WTC11 (cell line): ENCODE data around the gene NSMF. TPM values are rescaled to one million over a fixed set of nuclear protein-coding genes. Genes with fewer than 3 reads are reported as not detected.

Source experiments
- ATAC-seq: fragments of 200-7000 bp; cut with Tn5 transposase; 2 replicates; pipeline ENCODE4 v1.10.0; 2021; ENCODE audit warnings: mild to moderate bottlenecking, moderate library complexity
- CTCF ChIA-PET: fragments of 300-600 bp; sonication (Branson Sonifier 250); formaldehyde crosslinking; loops from one replicate; lab custom pipeline; 2021; ENCODE audit warnings: antibody characterized with exemption; lab: Charles Lee
- POLR2A ChIA-PET: fragments of 350-600 bp; sonication (Branson Sonifier 250); formaldehyde crosslinking; loops from one replicate; lab custom pipeline; 2021; ENCODE audit warnings: antibody characterized with exemption; lab: Charles Lee
- DNase-seq: peaks from one replicate; pipeline ENCODE4 v3.0.0; 2021; ENCODE audit warnings: low spot score
- H3K27ac Mint-ChIP-seq: 2 replicates; pipeline ENCODE4 v1.8.0; 2021; ENCODE audit warnings: mixed read lengths
- H3K27me3 Mint-ChIP-seq: 2 replicates; pipeline ENCODE4 v1.8.0; 2021; ENCODE audit warnings: low read depth, mild to moderate bottlenecking, moderate library complexity, mixed read lengths
- H3K36me3 Mint-ChIP-seq: 2 replicates; pipeline ENCODE4 v1.8.0; 2021; ENCODE audit warnings: mixed read lengths
- H3K4me1 Mint-ChIP-seq: 2 replicates; pipeline ENCODE4 v1.8.0; 2022; ENCODE audit warnings: mixed read lengths
- H3K4me3 Mint-ChIP-seq: 2 replicates; pipeline ENCODE4 v1.8.0; 2021; ENCODE audit warnings: mild to moderate bottlenecking, moderate library complexity, mixed read lengths
- H3K9me3 Mint-ChIP-seq: 2 replicates; pipeline ENCODE4 v1.8.0; 2021; ENCODE audit warnings: mixed read lengths
- ATF1 ChIP-seq: sonication (generic); formaldehyde crosslinking; IDR thresholded peaks from 2 replicates; pipeline ENCODE4 v1.8.1; 2023; ENCODE audit warnings: mild to moderate bottlenecking, moderate library complexity, missing genetic modification reagents
- CREM ChIP-seq: sonication (generic); formaldehyde crosslinking; IDR thresholded peaks from 2 replicates; pipeline ENCODE4 v1.8.1; 2022; ENCODE audit warnings: mild to moderate bottlenecking, missing genetic modification reagents, moderate library complexity
- ESRRA ChIP-seq: sonication (generic); formaldehyde crosslinking; IDR thresholded peaks from 2 replicates; pipeline ENCODE4 v1.8.1; 2022; ENCODE audit warnings: mild to moderate bottlenecking, missing genetic modification reagents, borderline replicate concordance
- FOXK1 ChIP-seq: sonication (generic); formaldehyde crosslinking; IDR thresholded peaks from 2 replicates; pipeline ENCODE4 v1.8.0; 2022; ENCODE audit warnings: mild to moderate bottlenecking, moderate library complexity, missing genetic modification reagents
- NFATC4 ChIP-seq: fragments of 250-450 bp; sonication (Bioruptor Pico); IDR thresholded peaks from 2 replicates; pipeline ENCODE4 v1.9.0; 2021; ENCODE audit warnings: mild to moderate bottlenecking
- TEAD1 ChIP-seq: sonication (generic); formaldehyde crosslinking; IDR thresholded peaks from 2 replicates; pipeline ENCODE4 v1.8.0; 2022; ENCODE audit warnings: mild to moderate bottlenecking, missing genetic modification reagents
- ZNF121 ChIP-seq: sonication (generic); formaldehyde crosslinking; IDR thresholded peaks from 2 replicates; pipeline ENCODE4 v1.8.0; 2023; ENCODE audit warnings: missing genetic modification reagents
- total RNA-seq: library from RNA; stranded (reverse); gene quantifications from 3 replicates; pipeline ENCODE4 v1.2.3, GENCODE V29; 2021
- TF ChIP-seq, protein P1 (sequence below): fragments of 250-450 bp; sonication (Bioruptor Pico); IDR thresholded peaks from 2 replicates; pipeline ENCODE4 v1.9.0; 2021; ENCODE audit warnings: mild to moderate bottlenecking
- TF ChIP-seq, protein P2 (sequence below): sonication (generic); formaldehyde crosslinking; conservative IDR thresholded peaks from 2 replicates; pipeline ENCODE4 v1.8.1; 2023; ENCODE audit warnings: mild to moderate bottlenecking, low read depth, missing genetic modification reagents, moderate library complexity
- TF ChIP-seq, protein P3 (sequence below): sonication (generic); formaldehyde crosslinking; IDR thresholded peaks from 2 replicates; pipeline ENCODE4 v1.8.0; 2022; ENCODE audit warnings: mild to moderate bottlenecking, missing genetic modification reagents
- TF ChIP-seq, protein P4 (sequence below): sonication (generic); formaldehyde crosslinking; IDR thresholded peaks from 2 replicates; pipeline ENCODE4 v1.8.1; 2022; ENCODE audit warnings: low read depth, mild to moderate bottlenecking, moderate library complexity, missing genetic modification reagents, borderline replicate concordance
- TF ChIP-seq, protein P5 (sequence below): sonication (generic); formaldehyde crosslinking; IDR thresholded peaks from 2 replicates; pipeline ENCODE4 v1.8.0; 2022; ENCODE audit warnings: mild to moderate bottlenecking, missing genetic modification reagents
- TF ChIP-seq, protein P6 (sequence below): sonication (generic); formaldehyde crosslinking; IDR thresholded peaks from 2 replicates; pipeline ENCODE4 v1.8.0; 2022; ENCODE audit warnings: mild to moderate bottlenecking, missing genetic modification reagents

NSMF gene
- total RNA-seq, 1 experiment from 2014 or later = 61.9 TPM

DNA sequence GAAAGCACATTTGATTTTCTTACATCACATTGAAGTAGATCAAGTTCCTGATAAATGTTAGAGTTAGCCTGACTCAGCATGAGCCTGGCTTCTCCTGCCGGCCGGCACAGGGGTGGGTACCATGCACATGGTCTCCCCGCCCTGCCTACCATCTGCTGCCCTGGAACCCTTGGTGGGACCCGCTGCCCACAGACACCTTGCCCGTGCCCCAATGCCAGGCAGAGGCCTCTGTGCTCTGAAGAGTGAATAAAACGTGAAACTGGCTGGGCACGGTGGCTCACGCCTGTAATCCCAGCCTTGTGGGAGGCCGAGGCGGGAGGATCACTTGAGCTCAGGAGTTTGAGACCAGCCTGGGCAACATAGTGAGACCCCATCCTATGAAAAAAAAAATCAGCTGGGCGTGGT lies 53.5 kb downstream of the NSMF start:
- H3K27ac Mint-ChIP-seq = no peak overlapping the region
- peaks cover 10% of the 10 kb centered on the region for H3K9me3 Mint-ChIP-seq
- CTCF ChIA-PET = no interaction called here
- TF ChIP-seq ZNF121 (CRISPR knock-in tag) (peak; percentile 86), NFATC4 (CRISPR knock-in tag) (no peak)
- no peaks in the 10 kb centered on the region for H3K4me1 Mint-ChIP-seq
- peaks cover 5% of the 10 kb centered on the region; the same call in 1 of the 2 replicates for H3K27me3 Mint-ChIP-seq
- H3K4me3 Mint-ChIP-seq = peak overlapping the region; percentile 48; the same call in 1 of the 2 replicates
- POLR2A ChIA-PET = no interaction called here
- no peak for ATAC-seq
- peaks cover 15% of the 10 kb centered on the region for H3K36me3 Mint-ChIP-seq
- DNase-seq = no peak

DNA sequence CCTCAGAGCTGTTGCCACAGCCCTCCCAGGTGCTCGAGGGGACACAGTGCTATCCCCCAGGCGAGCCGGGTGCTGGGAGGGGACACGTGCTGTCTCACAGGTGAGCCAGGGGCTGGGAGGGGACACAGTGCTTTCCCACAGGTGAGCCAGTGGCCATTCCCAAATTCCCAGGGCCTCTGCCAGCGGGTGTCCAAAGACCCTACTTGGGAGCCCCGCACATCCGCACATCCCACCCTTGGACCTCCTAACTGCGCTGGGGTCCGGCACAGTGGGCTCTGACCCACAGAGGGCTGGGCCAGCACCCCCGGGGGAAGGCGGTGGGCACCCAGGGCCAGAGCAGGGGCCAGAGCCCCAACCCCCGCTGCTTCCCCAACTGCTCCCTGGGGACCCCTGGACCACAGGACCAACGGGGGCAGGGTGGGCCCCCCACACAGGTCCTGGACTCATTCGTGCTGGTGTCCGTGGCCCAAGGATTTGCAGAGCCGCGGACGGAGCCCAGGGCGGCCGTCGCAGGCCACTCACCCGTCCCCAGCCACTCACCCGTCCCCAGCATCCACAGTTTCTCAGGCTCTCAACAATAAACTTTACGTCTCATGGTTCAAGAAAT lies 54.1 kb downstream of the NSMF start:
- ChIA-PET POLR2A (no interaction called here), CTCF (no interaction called here)
- H3K4me3 Mint-ChIP-seq = no peak overlapping the region
- TF ChIP-seq, protein P1, sequence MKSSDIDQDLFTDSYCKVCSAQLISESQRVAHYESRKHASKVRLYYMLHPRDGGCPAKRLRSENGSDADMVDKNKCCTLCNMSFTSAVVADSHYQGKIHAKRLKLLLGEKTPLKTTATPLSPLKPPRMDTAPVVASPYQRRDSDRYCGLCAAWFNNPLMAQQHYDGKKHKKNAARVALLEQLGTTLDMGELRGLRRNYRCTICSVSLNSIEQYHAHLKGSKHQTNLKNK (CRISPR knock-in tag) = no peak
- TF ChIP-seq, protein P2, sequence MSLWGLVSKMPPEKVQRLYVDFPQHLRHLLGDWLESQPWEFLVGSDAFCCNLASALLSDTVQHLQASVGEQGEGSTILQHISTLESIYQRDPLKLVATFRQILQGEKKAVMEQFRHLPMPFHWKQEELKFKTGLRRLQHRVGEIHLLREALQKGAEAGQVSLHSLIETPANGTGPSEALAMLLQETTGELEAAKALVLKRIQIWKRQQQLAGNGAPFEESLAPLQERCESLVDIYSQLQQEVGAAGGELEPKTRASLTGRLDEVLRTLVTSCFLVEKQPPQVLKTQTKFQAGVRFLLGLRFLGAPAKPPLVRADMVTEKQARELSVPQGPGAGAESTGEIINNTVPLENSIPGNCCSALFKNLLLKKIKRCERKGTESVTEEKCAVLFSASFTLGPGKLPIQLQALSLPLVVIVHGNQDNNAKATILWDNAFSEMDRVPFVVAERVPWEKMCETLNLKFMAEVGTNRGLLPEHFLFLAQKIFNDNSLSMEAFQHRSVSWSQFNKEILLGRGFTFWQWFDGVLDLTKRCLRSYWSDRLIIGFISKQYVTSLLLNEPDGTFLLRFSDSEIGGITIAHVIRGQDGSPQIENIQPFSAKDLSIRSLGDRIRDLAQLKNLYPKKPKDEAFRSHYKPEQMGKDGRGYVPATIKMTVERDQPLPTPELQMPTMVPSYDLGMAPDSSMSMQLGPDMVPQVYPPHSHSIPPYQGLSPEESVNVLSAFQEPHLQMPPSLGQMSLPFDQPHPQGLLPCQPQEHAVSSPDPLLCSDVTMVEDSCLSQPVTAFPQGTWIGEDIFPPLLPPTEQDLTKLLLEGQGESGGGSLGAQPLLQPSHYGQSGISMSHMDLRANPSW = no peak
- TF ChIP-seq CREM (CRISPR knock-in tag) = no peak
- H3K4me1 Mint-ChIP-seq = no peaks in the 10 kb centered on the region
- peaks cover 10% of the 10 kb centered on the region for H3K9me3 Mint-ChIP-seq
- ATAC-seq (no peak), DNase-seq (no peak)
- peaks cover 15% of the 10 kb centered on the region for H3K36me3 Mint-ChIP-seq
- H3K27me3 Mint-ChIP-seq = peaks cover 5% of the 10 kb centered on the region; the same call in 1 of the 2 replicates
- no peak overlapping the region for H3K27ac Mint-ChIP-seq

DNA sequence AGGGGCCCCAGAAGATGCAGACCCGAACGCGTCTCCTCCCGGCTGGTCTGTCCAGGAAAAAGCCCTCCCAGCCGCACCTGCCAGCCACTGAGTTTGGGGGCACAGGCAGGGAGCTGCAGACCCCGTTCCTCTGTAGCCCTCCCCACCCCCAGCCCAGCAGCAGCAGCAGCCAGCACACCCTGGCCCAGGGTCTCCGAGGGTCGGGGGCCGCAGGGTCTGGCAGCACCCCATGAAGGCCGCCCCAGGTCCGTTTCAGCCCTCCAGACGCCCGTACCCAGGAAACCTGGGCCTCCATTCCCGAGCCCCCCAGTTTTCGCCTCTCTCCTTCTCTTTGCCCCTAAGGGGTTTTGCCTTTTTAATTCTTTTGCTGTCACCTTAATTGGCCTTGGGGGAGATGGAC lies 55.9 kb downstream of the NSMF start:
- Mint-ChIP-seq H3K27ac (no peak overlapping the region), H3K9me3 (peaks cover 10% of the 10 kb centered on the region), H3K27me3 (peaks cover 5% of the 10 kb centered on the region; the same call in 1 of the 2 replicates), H3K36me3 (peaks cover 15% of the 10 kb centered on the region), H3K4me1 (no peaks in the 10 kb centered on the region), H3K4me3 (no peak overlapping the region)
- ATAC-seq (no peak), DNase-seq (no peak)
- ChIA-PET CTCF (interaction anchor here (1.0 to 1.3 kb wide), 2 partner anchors 84 to 141 kb away, joined by 3 to 4 read pairs; no protein-coding TSS in a partner anchor), POLR2A (no interaction called here)
- no peak for TF ChIP-seq ESRRA (CRISPR knock-in tag)
- TF ChIP-seq, protein P3, sequence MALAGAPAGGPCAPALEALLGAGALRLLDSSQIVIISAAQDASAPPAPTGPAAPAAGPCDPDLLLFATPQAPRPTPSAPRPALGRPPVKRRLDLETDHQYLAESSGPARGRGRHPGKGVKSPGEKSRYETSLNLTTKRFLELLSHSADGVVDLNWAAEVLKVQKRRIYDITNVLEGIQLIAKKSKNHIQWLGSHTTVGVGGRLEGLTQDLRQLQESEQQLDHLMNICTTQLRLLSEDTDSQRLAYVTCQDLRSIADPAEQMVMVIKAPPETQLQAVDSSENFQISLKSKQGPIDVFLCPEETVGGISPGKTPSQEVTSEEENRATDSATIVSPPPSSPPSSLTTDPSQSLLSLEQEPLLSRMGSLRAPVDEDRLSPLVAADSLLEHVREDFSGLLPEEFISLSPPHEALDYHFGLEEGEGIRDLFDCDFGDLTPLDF (CRISPR knock-in tag) = no peak
- TF ChIP-seq, protein P4, sequence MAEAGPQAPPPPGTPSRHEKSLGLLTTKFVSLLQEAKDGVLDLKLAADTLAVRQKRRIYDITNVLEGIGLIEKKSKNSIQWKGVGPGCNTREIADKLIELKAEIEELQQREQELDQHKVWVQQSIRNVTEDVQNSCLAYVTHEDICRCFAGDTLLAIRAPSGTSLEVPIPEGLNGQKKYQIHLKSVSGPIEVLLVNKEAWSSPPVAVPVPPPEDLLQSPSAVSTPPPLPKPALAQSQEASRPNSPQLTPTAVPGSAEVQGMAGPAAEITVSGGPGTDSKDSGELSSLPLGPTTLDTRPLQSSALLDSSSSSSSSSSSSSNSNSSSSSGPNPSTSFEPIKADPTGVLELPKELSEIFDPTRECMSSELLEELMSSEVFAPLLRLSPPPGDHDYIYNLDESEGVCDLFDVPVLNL = no peak
- TF ChIP-seq TEAD1 (CRISPR knock-in tag) = no peak
- TF ChIP-seq NFATC4 (CRISPR knock-in tag) = no peak
- TF ChIP-seq FOXK1 (CRISPR knock-in tag) = no peak
- no peak for TF ChIP-seq ATF1
- TF ChIP-seq, protein P5, sequence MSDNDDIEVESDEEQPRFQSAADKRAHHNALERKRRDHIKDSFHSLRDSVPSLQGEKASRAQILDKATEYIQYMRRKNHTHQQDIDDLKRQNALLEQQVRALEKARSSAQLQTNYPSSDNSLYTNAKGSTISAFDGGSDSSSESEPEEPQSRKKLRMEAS (CRISPR knock-in tag) = no peak
- TF ChIP-seq, protein P6, sequence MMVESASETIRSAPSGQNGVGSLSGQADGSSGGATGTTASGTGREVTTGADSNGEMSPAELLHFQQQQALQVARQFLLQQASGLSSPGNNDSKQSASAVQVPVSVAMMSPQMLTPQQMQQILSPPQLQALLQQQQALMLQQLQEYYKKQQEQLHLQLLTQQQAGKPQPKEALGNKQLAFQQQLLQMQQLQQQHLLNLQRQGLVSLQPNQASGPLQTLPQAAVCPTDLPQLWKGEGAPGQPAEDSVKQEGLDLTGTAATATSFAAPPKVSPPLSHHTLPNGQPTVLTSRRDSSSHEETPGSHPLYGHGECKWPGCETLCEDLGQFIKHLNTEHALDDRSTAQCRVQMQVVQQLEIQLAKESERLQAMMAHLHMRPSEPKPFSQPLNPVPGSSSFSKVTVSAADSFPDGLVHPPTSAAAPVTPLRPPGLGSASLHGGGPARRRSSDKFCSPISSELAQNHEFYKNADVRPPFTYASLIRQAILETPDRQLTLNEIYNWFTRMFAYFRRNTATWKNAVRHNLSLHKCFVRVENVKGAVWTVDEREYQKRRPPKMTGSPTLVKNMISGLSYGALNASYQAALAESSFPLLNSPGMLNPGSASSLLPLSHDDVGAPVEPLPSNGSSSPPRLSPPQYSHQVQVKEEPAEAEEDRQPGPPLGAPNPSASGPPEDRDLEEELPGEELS = no peak
- no peak for TF ChIP-seq ZNF121 (CRISPR knock-in tag)
- no peak for TF ChIP-seq CREM (CRISPR knock-in tag)
